GM23338 (cell line): ENCODE measurements around the gene THUMPD3. TPM values are rescaled to one million over a fixed set of nuclear protein-coding genes. Genes with fewer than 3 reads are reported as not detected.

ENCODE experiments used
- ATAC-seq: fragments of 200-7000 bp; cut with Tn5 transposase; 3 replicates; pipeline ENCODE4 v1.9.1; 2020
- DNase-seq: peaks from one replicate; pipeline ENCODE4 v3.0.0-alpha.2; 2015; ENCODE audit warnings: low spot score
- H2AFZ ChIP-seq: fragments of 200-600 bp; sonication (generic); 2 replicates; pipeline ENCODE4 v1.8.0; 2016; ENCODE audit warnings: antibody characterized with exemption, mild to moderate bottlenecking, moderate library complexity
- H3F3A ChIP-seq: fragments of 200-600 bp; sonication (generic); replicated peaks from 2 replicates; pipeline ENCODE4 v1.8.0; 2017; ENCODE audit warnings: antibody characterized with exemption, mixed run types, low read depth
- H3K27ac ChIP-seq: fragments of 200-600 bp; sonication (generic); 2 replicates; pipeline ENCODE4 v1.6.1; 2016; ENCODE audit warnings: low read depth
- H3K27me3 ChIP-seq: fragments of 200-600 bp; sonication (generic); 2 replicates; pipeline ENCODE4 v1.8.0; 2016; ENCODE audit warnings: mild to moderate bottlenecking, mixed run types, moderate library complexity; ENCODE audit not compliant: insufficient read depth
- H3K36me3 ChIP-seq: fragments of 200-600 bp; sonication (generic); 2 replicates; pipeline ENCODE4 v1.8.0; 2016; ENCODE audit warnings: mild to moderate bottlenecking; ENCODE audit not compliant: insufficient read depth
- H3K4me1 ChIP-seq: fragments of 200-600 bp; sonication (generic); 2 replicates; pipeline ENCODE4 v1.8.0; 2016; ENCODE audit warnings: mild to moderate bottlenecking, moderate library complexity; ENCODE audit not compliant: insufficient read depth
- H3K4me2 ChIP-seq: fragments of 200-600 bp; sonication (generic); 2 replicates; pipeline ENCODE4 v1.7.1; 2017; ENCODE audit warnings: mixed run types
- H3K4me3 ChIP-seq: fragments of 200-600 bp; sonication (generic); 2 replicates; pipeline ENCODE4 v1.6.1; 2016; ENCODE audit warnings: mixed run types
- H3K79me2 ChIP-seq: fragments of 200-600 bp; sonication (generic); replicated peaks from 2 replicates; pipeline ENCODE4 v1.8.0; 2017; ENCODE audit warnings: mild to moderate bottlenecking; ENCODE audit not compliant: insufficient read depth
- H3K9me2 ChIP-seq: fragments of 200-600 bp; sonication (generic); 2 replicates; pipeline ENCODE4 v1.8.0; 2017; ENCODE audit not compliant: insufficient read depth
- H4K20me1 ChIP-seq: fragments of 200-600 bp; sonication (generic); replicated peaks from 2 replicates; pipeline ENCODE4 v1.8.0; 2017; ENCODE audit warnings: mild to moderate bottlenecking; ENCODE audit not compliant: insufficient read depth
- H3K27ac Mint-ChIP-seq: 2 replicates; pipeline ENCODE4 v1.8.0; 2020; ENCODE audit warnings: inconsistent platforms, mild to moderate bottlenecking, moderate library complexity, mixed read lengths
- H3K27me3 Mint-ChIP-seq: 3 replicates; pipeline ENCODE4 v1.8.0; 2022; ENCODE audit warnings: low read depth, mild to moderate bottlenecking, moderate library complexity, mixed read lengths, inconsistent platforms; ENCODE audit not compliant: insufficient read depth, poor library complexity
- H3K36me3 Mint-ChIP-seq: 3 replicates; pipeline ENCODE4 v1.8.0; 2021; ENCODE audit warnings: low read depth, mild to moderate bottlenecking, inconsistent platforms, moderate library complexity, mixed read lengths
- H3K4me1 Mint-ChIP-seq: 3 replicates; pipeline ENCODE4 v1.8.0; 2020; ENCODE audit warnings: mild to moderate bottlenecking, inconsistent platforms, mixed read lengths
- H3K4me3 Mint-ChIP-seq: 3 replicates; pipeline ENCODE4 v1.8.0; 2021; ENCODE audit warnings: moderate library complexity, mild to moderate bottlenecking, inconsistent platforms, mixed read lengths
- H3K9me3 Mint-ChIP-seq: 3 replicates; pipeline ENCODE4 v1.8.0; 2020; ENCODE audit warnings: moderate library complexity, mild to moderate bottlenecking, inconsistent platforms, mixed read lengths
- JUNB ChIP-seq: IDR thresholded peaks from one replicate; pipeline ENCODE4 v1.6.1; 2016; ENCODE audit warnings: antibody characterized with exemption; ENCODE audit not compliant: unreplicated experiment
- NANOG ChIP-seq: IDR thresholded peaks from 2 replicates; pipeline ENCODE4 v1.6.1; 2016; ENCODE audit warnings: antibody characterized with exemption, borderline replicate concordance
- POLR2AphosphoS5 ChIP-seq: IDR thresholded peaks from 2 replicates; pipeline ENCODE4 v1.6.1; 2016; ENCODE audit warnings: antibody characterized with exemption, low read depth
- STAT1 ChIP-seq: IDR thresholded peaks from one replicate; pipeline ENCODE4 v1.6.1; 2016; ENCODE audit warnings: antibody characterized with exemption; ENCODE audit not compliant: unreplicated experiment
- ZNF114 ChIP-seq: fragments of 250-450 bp; sonication (Bioruptor Pico); IDR thresholded peaks from 2 replicates; pipeline ENCODE4 v1.5.0; 2020; ENCODE audit warnings: mild to moderate bottlenecking, moderate library complexity
- polyA plus RNA-seq: library from polyadenylated mRNA; unstranded; fragments of >200 nt; fragmentation: Nextera tagmentation; extraction: Ambion mirVana; gene quantifications from 2 replicates; pipeline ENCODE4 v1.2.1, GENCODE V29; 2016
- total RNA-seq: library from RNA; depleted of rRNA; stranded (reverse); fragments of >200 nt; shearing (Covaris generic); gene quantifications from 2 replicates; pipeline ENCODE4 v1.2.3, GENCODE V29; 2014
- TF ChIP-seq, protein P1 (sequence below): IDR thresholded peaks from one replicate; pipeline ENCODE4 v1.6.1; 2018; ENCODE audit warnings: antibody characterized with exemption; ENCODE audit not compliant: unreplicated experiment
- TF ChIP-seq, protein P2 (sequence below): fragments of 250-450 bp; sonication (Bioruptor Pico); IDR thresholded peaks from 2 replicates; pipeline ENCODE4 v1.5.0; 2020; ENCODE audit warnings: mild to moderate bottlenecking, moderate library complexity
- TF ChIP-seq, protein P3 (sequence below), 2 experiments: fragments of 200-600 bp in 1 of 2; sonication (generic) in 1 of 2; conservative IDR thresholded peaks; 2 replicates each; pipeline versions ENCODE4 v1.5.1 to v1.6.1; 2016 to 2017; ENCODE audit warnings: antibody characterized with exemption in 2 of 2, low read depth in 2 of 2, mild to moderate bottlenecking in 2 of 2, moderate library complexity in 1 of 2

The THUMPD3 gene
- total and polyA plus RNA-seq, 2 experiments from 2014 or later = 30.1 to 54.1 TPM

DNA sequence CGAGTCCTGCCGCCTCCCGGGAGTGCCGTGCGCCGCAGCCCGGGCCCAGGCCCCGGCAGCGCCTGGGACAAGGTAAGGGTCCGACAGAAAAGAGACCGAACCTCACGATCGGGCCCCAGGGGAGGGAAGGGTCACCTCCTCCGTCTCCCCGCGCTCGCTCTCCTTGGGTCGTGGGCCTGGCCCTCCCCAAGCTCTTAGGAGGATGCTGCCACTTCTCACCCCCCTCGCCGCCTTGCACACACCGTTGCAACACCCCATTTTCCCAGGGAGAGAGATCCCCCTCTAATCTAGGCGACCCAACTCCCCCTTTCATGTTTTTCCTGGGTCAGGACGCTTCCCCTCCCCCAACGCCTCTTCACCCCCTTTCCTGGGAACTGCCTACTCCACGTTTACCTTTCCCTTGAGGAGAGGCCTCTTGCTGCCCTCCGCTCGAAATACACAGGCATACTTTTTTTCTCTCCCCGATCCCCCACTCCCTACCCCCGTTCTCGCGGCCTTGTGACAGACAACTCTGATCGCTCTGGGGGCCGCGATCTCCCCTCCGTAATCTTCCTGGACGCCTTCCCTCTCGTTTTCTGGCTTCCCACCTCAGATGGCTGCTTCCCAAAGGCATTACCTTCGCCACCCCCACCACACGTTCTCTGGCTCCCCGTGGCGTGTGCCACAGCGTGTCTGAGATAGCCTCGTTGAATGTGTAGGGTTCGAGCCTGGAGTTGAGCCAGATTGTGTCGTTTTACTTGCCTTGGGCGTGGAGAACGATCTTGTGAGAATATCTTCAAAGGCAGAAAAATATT lies 35.2 kb downstream of the THUMPD3 start:
- no peaks in the 10 kb centered on the region; the same call in 2 of the 3 replicates for H3K9me3 Mint-ChIP-seq
- peaks cover 49% of the 10 kb centered on the region for H3K4me1 Mint-ChIP-seq
- TF ChIP-seq, protein P1, sequence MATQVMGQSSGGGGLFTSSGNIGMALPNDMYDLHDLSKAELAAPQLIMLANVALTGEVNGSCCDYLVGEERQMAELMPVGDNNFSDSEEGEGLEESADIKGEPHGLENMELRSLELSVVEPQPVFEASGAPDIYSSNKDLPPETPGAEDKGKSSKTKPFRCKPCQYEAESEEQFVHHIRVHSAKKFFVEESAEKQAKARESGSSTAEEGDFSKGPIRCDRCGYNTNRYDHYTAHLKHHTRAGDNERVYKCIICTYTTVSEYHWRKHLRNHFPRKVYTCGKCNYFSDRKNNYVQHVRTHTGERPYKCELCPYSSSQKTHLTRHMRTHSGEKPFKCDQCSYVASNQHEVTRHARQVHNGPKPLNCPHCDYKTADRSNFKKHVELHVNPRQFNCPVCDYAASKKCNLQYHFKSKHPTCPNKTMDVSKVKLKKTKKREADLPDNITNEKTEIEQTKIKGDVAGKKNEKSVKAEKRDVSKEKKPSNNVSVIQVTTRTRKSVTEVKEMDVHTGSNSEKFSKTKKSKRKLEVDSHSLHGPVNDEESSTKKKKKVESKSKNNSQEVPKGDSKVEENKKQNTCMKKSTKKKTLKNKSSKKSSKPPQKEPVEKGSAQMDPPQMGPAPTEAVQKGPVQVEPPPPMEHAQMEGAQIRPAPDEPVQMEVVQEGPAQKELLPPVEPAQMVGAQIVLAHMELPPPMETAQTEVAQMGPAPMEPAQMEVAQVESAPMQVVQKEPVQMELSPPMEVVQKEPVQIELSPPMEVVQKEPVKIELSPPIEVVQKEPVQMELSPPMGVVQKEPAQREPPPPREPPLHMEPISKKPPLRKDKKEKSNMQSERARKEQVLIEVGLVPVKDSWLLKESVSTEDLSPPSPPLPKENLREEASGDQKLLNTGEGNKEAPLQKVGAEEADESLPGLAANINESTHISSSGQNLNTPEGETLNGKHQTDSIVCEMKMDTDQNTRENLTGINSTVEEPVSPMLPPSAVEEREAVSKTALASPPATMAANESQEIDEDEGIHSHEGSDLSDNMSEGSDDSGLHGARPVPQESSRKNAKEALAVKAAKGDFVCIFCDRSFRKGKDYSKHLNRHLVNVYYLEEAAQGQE = no peak
- no peak for TF ChIP-seq ZNF114 (CRISPR knock-in tag)
- TF ChIP-seq, protein P2, sequence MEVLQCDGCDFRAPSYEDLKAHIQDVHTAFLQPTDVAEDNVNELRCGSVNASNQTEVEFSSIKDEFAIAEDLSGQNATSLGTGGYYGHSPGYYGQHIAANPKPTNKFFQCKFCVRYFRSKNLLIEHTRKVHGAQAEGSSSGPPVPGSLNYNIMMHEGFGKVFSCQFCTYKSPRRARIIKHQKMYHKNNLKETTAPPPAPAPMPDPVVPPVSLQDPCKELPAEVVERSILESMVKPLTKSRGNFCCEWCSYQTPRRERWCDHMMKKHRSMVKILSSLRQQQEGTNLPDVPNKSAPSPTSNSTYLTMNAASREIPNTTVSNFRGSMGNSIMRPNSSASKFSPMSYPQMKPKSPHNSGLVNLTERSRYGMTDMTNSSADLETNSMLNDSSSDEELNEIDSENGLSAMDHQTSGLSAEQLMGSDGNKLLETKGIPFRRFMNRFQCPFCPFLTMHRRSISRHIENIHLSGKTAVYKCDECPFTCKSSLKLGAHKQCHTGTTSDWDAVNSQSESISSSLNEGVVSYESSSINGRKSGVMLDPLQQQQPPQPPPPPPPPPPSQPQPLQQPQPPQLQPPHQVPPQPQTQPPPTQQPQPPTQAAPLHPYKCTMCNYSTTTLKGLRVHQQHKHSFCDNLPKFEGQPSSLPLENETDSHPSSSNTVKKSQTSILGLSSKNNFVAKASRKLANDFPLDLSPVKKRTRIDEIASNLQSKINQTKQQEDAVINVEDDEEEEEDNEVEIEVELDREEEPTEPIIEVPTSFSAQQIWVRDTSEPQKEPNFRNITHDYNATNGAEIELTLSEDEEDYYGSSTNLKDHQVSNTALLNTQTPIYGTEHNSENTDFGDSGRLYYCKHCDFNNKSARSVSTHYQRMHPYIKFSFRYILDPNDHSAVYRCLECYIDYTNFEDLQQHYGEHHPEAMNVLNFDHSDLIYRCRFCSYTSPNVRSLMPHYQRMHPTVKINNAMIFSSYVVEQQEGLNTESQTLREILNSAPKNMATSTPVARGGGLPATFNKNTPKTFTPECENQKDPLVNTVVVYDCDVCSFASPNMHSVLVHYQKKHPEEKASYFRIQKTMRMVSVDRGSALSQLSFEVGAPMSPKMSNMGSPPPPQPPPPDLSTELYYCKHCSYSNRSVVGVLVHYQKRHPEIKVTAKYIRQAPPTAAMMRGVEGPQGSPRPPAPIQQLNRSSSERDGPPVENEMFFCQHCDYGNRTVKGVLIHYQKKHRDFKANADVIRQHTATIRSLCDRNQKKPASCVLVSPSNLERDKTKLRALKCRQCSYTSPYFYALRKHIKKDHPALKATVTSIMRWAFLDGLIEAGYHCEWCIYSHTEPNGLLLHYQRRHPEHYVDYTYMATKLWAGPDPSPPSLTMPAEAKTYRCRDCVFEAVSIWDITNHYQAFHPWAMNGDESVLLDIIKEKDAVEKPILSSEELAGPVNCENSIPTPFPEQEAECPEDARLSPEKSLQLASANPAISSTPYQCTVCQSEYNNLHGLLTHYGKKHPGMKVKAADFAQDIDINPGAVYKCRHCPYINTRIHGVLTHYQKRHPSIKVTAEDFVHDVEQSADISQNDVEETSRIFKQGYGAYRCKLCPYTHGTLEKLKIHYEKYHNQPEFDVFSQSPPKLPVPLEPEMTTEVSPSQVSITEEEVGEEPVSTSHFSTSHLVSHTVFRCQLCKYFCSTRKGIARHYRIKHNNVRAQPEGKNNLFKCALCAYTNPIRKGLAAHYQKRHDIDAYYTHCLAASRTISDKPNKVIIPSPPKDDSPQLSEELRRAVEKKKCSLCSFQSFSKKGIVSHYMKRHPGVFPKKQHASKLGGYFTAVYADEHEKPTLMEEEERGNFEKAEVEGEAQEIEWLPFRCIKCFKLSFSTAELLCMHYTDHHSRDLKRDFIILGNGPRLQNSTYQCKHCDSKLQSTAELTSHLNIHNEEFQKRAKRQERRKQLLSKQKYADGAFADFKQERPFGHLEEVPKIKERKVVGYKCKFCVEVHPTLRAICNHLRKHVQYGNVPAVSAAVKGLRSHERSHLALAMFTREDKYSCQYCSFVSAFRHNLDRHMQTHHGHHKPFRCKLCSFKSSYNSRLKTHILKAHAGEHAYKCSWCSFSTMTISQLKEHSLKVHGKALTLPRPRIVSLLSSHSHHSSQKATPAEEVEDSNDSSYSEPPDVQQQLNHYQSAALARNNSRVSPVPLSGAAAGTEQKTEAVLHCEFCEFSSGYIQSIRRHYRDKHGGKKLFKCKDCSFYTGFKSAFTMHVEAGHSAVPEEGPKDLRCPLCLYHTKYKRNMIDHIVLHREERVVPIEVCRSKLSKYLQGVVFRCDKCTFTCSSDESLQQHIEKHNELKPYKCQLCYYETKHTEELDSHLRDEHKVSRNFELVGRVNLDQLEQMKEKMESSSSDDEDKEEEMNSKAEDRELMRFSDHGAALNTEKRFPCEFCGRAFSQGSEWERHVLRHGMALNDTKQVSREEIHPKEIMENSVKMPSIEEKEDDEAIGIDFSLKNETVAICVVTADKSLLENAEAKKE = no peak
- TF ChIP-seq, protein P3, sequence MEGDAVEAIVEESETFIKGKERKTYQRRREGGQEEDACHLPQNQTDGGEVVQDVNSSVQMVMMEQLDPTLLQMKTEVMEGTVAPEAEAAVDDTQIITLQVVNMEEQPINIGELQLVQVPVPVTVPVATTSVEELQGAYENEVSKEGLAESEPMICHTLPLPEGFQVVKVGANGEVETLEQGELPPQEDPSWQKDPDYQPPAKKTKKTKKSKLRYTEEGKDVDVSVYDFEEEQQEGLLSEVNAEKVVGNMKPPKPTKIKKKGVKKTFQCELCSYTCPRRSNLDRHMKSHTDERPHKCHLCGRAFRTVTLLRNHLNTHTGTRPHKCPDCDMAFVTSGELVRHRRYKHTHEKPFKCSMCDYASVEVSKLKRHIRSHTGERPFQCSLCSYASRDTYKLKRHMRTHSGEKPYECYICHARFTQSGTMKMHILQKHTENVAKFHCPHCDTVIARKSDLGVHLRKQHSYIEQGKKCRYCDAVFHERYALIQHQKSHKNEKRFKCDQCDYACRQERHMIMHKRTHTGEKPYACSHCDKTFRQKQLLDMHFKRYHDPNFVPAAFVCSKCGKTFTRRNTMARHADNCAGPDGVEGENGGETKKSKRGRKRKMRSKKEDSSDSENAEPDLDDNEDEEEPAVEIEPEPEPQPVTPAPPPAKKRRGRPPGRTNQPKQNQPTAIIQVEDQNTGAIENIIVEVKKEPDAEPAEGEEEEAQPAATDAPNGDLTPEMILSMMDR (conservative IDR thresholded peaks at IDR 0.05; ENCODE audit: low read depth in 2 of 2) = no peak
- no peak for TF ChIP-seq NANOG
- no peak; the same call in 1 of the 2 replicates for TF ChIP-seq POLR2AphosphoS5
- no peak for TF ChIP-seq JUNB
- no peak for TF ChIP-seq STAT1
- H3K4me3 Mint-ChIP-seq = peak overlapping the region; percentile 94
- peaks cover 17% of the 10 kb centered on the region; the same call in 1 of the 2 replicates for H3K36me3 ChIP-seq
- peaks cover 5% of the 10 kb centered on the region; the same call in 1 of the 2 replicates for H3F3A ChIP-seq
- H3K36me3 Mint-ChIP-seq = peaks cover 49% of the 10 kb centered on the region
- peak overlapping the region; percentile 98 for H3K27ac ChIP-seq
- peaks cover 45% of the 10 kb centered on the region for H3K4me1 ChIP-seq
- H3K27me3 ChIP-seq = no peaks in the 10 kb centered on the region
- H3K9me2 ChIP-seq = no peaks in the 10 kb centered on the region
- DNase-seq = peak; percentile 63
- no peak for ATAC-seq
- peak overlapping the region; percentile 98 for H3K27ac Mint-ChIP-seq
- no peak overlapping the region for H2AFZ ChIP-seq
- H3K4me3 ChIP-seq = peak overlapping the region; percentile 88
- H3K27me3 Mint-ChIP-seq = peaks cover 14% of the 10 kb centered on the region
- peaks cover 50% of the 10 kb centered on the region for H4K20me1 ChIP-seq
- peak overlapping the region; percentile 90 for H3K4me2 ChIP-seq
- peaks cover 84% of the 10 kb centered on the region for H3K79me2 ChIP-seq
